ENCODE measurements around the gene SP3. TPM values are rescaled to one million over a fixed set of nuclear protein-coding genes. Genes with fewer than 3 reads are reported as not detected.

SP3 gene
- total RNA-seq, 4 donors from 2014 or later: 91.6 to 135 (median 131) TPM

GRCh38 chr2:173874894-173875237 is 90.3 kb downstream of the SP3 start:
- no peak for TF ChIP-seq CTCF (IDR thresholded peaks at IDR 0.05; ENCODE audit: low read depth)

DNA sequence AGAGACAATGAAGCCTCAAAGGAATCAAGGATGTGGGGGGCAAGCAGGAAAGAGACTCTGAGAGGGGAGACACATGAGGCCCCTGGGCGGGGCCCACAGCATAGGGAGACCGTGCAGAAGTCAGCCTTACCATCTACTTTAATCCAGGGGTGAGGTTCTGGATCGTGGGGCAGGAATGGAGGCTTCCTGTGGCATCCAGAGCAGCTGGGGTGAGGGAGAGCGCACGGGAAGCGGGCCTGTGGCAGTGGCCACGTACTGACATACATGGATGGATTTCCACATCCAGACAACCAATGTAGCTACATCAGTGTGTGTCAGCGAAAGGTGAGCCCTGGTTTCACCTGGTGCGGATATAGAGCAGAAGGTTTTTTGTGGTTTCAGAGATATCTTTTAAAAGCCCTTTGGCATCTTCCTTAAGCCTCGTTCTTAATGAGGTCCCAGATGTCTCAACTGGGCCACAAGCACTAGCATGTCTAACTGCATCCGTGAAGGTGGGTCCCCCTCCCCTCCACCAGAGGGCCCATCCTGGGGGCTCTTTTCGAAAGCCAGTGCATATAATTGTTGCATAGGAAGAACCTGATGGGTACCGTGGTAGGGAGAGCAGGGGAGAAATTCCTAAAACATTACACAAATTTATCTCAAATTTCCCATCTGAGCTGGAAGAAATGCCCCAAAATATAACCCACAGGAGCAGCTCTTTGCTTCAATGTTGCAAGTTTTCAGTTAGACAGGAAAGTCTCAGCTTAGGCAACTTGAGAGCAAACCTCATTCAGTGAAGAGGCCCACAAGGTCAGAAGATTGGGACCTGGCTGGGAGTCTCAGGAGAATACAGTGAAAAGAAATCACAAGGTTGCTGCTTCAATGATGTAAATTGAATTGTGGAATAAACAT is 90.9 kb downstream of the SP3 start:
- TF ChIP-seq CTCF (IDR thresholded peaks at IDR 0.05; ENCODE audit: low read depth): no peak

DNA sequence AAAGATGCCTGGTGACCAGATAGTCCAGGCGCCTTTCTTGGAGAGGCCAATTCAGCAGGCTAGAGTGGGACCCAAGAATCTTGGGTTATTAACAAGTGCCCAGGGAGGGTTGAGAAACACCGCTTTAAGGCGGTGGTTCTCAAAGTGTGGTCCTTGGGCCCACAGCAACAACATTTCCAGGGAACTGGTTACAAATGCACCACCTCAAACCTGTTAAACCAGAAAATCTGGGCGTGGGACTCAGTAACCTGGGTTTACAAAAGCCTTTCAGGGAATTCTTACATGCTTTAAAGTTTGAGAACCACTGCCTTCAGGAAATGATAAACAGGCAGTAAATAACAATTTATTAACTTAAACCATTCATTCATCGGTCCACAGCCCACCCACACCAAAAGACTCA is 92.5 kb downstream of the SP3 start:
- TF ChIP-seq CTCF (IDR thresholded peaks at IDR 0.05; ENCODE audit: low read depth): no peak

DNA sequence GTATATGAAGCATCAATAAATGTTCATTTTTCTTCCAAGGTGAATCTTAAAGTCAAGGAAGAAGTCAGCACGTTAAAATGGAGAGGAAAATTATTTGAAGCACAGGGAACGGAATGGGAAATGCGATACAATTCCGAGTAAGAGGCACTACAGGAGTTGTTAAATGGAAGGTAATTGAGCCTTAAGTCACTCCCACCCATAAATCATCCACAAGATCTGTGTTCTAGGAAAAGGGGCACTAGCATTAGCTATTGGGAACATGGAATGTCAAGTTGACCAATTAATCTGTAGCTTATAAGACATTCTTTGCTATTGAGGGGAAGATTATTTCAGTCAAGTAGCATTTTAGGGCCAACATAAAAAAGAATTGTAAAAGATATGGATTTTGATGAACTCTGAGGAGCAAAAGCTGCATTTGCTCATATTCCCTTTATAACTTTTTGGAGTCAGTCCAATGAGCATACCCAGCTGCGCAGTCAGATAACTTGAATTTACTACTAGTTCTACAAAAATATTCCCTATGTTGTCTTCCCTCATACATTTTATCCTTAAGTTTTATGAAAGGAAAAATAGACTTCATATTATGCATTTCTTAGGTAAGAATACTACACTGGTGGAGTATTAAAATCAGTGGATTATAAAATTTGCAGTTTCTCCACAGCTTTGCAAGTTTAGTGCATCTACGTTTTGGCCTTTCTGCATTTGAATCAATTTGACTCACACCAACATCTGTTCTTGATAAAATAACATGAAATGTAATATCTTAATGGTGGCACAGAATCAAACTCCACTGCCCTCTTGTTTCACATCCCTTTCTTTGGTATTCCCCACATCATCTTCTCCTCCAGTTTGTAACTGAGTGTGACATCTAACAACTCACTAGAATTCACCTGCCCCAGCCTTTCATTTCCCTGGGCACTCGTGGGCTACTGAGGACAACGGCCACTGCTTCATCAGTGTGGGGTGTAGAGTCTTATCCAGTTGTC is 95.6 kb downstream of the SP3 start:
- no peak for TF ChIP-seq CTCF (IDR thresholded peaks at IDR 0.05; ENCODE audit: low read depth)

DNA sequence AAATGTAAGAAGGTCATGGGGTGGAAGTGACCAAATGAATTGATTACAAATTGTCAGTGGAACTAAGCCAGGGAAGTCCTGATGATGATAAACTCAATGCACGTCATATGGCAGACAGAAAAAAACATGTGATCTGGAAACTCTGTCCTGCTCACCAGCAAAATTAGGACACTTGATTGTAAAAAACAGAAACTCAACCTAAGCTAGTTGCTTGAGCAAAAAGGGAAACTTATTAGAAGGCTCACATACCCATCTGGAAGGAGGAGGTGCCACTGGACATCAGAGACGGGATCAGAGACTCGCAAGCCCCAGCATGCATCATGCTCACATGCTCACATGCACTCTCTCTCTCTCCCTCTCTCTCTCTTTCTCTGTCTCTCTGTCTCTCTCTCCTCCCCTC is 96.8 kb downstream of the SP3 start:
- TF ChIP-seq CTCF (IDR thresholded peaks at IDR 0.05; ENCODE audit: low read depth): no peak

DNA sequence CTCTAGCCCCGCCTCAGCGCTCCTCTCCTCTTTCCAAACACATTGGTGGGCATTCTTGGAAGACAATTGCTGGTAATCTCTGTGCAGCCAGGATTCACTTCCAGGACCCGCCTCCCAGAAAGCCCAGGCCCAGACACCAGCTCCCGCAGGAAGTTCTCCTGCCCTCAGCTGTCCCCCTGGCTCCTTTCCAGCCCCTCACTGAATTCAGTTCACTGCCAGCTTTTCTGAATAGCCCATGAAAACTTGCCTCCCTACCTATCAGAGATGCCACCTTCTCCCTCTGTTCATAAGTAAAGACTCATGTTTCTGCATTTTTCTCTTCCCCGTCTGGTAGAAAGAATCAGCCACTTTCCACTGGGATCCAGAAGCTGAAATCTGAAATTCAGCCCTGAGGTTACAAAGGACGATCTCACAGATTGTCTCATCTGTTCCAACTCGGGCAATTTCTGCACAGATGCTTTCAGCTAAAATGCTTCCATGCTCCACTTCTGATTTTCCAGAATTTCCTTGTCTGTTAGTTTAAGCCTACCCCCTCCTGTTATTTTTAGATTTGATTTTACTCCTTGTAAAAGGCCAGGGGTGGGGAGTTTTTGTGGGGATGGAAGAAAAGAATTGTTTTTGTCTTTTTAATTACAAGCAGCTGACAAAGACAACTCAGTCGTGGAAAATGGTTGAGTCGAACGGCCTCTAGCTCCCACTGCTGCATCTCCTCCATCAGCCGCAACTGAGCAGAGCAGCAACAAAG is 98.1 kb downstream of the SP3 start:
- TF ChIP-seq CTCF (IDR thresholded peaks at IDR 0.05; ENCODE audit: low read depth): no peak

Data from subcutaneous adipose tissue (tissue), 4 donors.